ENCODE results near the gene PLCH2. TPM values are rescaled to one million over a fixed set of nuclear protein-coding genes. Genes with fewer than 3 reads are reported as not detected.

PLCH2 gene
- total and polyA plus RNA-seq, 4 donors, result 0.33 to 1.3 (median 1.0) TPM; not detected in 1

DNA sequence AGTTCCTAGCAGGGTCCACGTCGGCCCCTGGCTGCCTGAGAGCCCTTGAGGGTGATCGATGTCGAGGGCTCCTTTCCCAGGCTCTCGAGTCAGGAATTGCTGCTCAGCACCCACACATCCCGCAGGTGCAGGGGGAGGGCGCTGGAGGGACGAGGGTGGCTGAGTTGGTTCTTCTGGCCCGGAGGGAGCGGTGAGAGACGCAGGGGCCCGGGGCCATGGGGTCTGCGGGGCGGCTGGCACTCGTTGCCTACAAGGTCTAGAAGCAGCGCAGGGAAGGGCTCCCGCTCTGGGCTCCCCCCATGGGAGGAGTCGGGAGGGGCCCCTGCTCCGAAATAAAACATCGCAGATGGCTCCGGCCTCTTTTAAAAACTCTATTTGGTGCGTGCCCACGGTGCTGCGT is 32.1 kb downstream of the PLCH2 start (continued):
- TF ChIP-seq, protein P1, sequence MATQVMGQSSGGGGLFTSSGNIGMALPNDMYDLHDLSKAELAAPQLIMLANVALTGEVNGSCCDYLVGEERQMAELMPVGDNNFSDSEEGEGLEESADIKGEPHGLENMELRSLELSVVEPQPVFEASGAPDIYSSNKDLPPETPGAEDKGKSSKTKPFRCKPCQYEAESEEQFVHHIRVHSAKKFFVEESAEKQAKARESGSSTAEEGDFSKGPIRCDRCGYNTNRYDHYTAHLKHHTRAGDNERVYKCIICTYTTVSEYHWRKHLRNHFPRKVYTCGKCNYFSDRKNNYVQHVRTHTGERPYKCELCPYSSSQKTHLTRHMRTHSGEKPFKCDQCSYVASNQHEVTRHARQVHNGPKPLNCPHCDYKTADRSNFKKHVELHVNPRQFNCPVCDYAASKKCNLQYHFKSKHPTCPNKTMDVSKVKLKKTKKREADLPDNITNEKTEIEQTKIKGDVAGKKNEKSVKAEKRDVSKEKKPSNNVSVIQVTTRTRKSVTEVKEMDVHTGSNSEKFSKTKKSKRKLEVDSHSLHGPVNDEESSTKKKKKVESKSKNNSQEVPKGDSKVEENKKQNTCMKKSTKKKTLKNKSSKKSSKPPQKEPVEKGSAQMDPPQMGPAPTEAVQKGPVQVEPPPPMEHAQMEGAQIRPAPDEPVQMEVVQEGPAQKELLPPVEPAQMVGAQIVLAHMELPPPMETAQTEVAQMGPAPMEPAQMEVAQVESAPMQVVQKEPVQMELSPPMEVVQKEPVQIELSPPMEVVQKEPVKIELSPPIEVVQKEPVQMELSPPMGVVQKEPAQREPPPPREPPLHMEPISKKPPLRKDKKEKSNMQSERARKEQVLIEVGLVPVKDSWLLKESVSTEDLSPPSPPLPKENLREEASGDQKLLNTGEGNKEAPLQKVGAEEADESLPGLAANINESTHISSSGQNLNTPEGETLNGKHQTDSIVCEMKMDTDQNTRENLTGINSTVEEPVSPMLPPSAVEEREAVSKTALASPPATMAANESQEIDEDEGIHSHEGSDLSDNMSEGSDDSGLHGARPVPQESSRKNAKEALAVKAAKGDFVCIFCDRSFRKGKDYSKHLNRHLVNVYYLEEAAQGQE (IDR thresholded peaks at IDR 0.05), result no peak
- no peak for TF ChIP-seq MAX (IDR thresholded peaks at IDR 0.05)
- TF ChIP-seq HNF4G (IDR thresholded peaks at IDR 0.05), result no peak

DNA sequence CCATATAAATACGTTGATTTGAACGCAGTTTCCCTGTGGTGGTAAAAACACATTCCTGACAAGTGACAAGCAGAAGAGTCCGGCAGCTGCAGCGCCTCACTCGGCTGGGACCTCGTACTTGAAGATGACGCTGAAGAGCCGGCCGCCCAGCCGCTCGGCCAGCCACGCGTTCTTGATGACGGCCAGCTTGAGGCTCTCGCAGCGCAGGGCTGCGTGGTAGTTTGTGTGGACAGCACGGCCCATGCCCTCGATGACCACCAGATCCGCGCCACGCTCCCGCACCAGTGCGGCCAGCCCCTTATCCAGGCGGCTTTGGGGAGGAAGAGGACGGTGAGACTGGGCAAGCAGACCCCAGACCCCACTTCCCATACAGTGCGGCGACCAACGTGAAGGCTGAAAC is 32.7 kb downstream of the PLCH2 start:
- no peak for DNase-seq (ENCODE audit: low spot score)
- Histone ChIP-seq H3K4me1 (ENCODE audit: control insufficient read depth in 4 of 4, insufficient read depth in 4 of 4, low read length in 3 of 4) (peaks cover 0 to 24% (median 16%) of the 10 kb centered on the region in 4 donors), H3K9ac (ENCODE audit: low read depth in 1 of 2, low read length in 2 of 2) (no peak overlapping the region), H3K4me3 (ENCODE audit: low read depth in 1 of 3, low read length in 3 of 3) (no peak overlapping the region), H3K36me3 (ENCODE audit: control insufficient read depth in 4 of 4, insufficient read depth in 3 of 4, low read depth in 1 of 4, low read length in 3 of 4) (peaks cover 16 to 58% (median 27%) of the 10 kb centered on the region in 4 donors), H3K9me3 (ENCODE audit: control insufficient read depth in 4 of 4, low read length in 3 of 4) (no peaks in the 10 kb centered on the region), H3K27me3 (ENCODE audit: control insufficient read depth in 4 of 4, insufficient read depth in 4 of 4, low read length in 3 of 4) (no peaks in the 10 kb centered on the region), H3K27ac (ENCODE audit: low read depth in 1 of 2, low read length in 2 of 2) (no peak overlapping the region)
- WGBS, result 98% methylated on average over 29 of the region's 29 CpGs
- TF ChIP-seq RAD21 (IDR thresholded peaks at IDR 0.05) (no peak), MAX (IDR thresholded peaks at IDR 0.05) (no peak), TAF1 (conservative IDR thresholded peaks at IDR 0.05) (no peak), GABPA (IDR thresholded peaks at IDR 0.05 in 1 of 2, conservative IDR thresholded peaks at IDR 0.05 in 1 of 2) (no peak), FOXA2 (IDR thresholded peaks at IDR 0.05) (no peak), SP1 (IDR thresholded peaks at IDR 0.05) (no peak), NR2F2 (IDR thresholded peaks at IDR 0.05) (no peak), EGR1 (IDR thresholded peaks at IDR 0.05; ENCODE audit: low read depth in 2 of 2) (no peak), HNF4G (IDR thresholded peaks at IDR 0.05) (no peak), ATF3 (IDR thresholded peaks at IDR 0.05) (no peak), RXRA (IDR thresholded peaks at IDR 0.05) (no peak), HNF4A (conservative IDR thresholded peaks at IDR 0.05) (no peak)
- TF ChIP-seq, protein P2, sequence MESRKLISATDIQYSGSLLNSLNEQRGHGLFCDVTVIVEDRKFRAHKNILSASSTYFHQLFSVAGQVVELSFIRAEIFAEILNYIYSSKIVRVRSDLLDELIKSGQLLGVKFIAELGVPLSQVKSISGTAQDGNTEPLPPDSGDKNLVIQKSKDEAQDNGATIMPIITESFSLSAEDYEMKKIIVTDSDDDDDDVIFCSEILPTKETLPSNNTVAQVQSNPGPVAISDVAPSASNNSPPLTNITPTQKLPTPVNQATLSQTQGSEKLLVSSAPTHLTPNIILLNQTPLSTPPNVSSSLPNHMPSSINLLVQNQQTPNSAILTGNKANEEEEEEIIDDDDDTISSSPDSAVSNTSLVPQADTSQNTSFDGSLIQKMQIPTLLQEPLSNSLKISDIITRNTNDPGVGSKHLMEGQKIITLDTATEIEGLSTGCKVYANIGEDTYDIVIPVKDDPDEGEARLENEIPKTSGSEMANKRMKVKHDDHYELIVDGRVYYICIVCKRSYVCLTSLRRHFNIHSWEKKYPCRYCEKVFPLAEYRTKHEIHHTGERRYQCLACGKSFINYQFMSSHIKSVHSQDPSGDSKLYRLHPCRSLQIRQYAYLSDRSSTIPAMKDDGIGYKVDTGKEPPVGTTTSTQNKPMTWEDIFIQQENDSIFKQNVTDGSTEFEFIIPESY (IDR thresholded peaks at IDR 0.05), result no peak
- TF ChIP-seq, protein P1 (IDR thresholded peaks at IDR 0.05), result no peak

All from liver (tissue), 9 donors.